ENCODE results near the gene CRYAA.
"Not testable (repeated sequence)": the region's sequence is repeated elsewhere in the genome, so short reads cannot be mapped to it uniquely, and the experiment has no call there.

Gene CRYAA

DNA sequence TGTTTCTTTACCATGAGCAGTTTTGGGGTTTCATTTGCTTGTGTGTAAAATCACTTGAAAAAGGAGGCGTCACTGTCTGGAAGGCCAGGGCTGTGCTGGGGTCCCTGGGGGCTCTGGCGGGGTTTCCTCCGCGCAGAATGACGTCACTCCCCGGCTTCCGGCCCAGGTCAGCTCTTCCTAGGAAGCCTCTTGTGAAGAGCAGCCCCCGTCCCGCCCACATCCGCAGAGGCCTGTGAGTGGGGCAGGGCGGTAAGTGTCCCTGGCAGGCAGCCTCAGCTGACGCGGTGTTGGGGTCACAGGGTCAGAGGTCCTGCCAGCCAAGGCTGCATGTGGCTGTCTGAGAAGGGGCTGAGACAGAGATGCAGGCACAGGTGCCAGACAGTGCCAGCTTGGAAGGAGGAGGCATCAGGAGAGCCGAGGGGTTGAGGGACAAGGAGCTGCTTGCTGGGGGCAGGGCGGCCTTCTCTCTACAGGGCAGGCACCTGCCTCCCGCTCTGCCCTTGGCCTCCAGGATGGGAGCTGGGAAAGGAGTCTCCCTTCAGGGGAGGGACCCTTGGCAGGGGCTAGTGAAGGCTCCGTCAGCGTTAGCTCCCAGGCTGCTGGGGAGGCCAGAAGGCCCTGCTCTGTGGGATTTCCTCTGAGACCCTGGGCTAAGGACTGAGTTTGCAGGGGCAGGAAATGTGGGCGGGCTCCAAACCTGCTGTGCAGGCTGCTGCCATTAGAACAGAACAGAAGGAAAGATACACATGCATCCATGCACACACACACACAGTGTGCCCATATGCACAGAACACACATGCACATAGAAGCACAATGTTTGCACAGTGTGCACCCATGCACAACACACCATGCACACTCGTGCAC is 8.5 kb downstream of the CRYAA start:
- DNase-seq, result not testable (repeated sequence)

GRCh38 chr21:43178175-43178826 is 9.5 kb downstream of the CRYAA start:
- DNase-seq, result not testable (repeated sequence)

DNA sequence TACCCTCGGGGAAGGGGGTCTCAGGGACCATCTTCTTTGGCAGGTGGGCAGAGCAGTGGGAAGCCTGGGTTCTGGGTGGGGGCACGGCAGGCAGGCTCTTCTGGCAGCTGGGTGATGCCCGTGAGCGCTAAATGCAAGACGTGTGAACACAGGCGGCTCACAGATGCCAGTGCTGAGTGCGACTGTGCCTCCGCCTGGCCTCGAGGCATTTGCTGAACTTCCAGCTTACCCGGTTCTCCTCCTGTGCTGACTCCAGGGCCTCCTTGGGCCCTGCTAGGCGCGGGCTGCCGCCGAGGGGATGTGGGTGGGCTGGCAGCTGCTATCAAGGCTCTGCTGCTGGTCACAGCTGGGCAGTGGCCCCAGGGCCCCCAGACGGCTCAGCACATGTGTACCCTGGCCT is 12.2 kb downstream of the CRYAA start:
- not testable (repeated sequence) for DNase-seq

- DNase-seq, result not testable (repeated sequence)
Observed at GRCh38 chr21:43187268-43187667, 18.5 kb downstream of the CRYAA start.

DNA sequence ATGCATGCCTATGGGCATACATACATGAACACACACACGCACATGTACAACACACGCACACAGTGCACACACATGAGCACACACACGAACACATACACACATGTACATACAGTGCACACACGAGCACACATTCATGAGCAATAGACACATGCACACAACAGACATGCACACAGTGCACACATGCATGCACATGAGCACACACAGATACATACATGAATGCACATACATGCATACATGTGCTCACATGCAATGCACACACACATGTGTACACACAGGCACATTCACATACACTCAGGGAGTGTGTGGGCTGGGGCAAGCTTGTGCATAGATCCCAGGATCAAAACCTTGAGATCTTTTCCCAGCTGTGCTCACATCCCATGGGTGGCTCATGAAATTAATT is 18.9 kb downstream of the CRYAA start:
- no peak for DNase-seq

GRCh38 chr21:43188181-43188580 is 19.4 kb downstream of the CRYAA start:
- DNase-seq, result no peak

DNA sequence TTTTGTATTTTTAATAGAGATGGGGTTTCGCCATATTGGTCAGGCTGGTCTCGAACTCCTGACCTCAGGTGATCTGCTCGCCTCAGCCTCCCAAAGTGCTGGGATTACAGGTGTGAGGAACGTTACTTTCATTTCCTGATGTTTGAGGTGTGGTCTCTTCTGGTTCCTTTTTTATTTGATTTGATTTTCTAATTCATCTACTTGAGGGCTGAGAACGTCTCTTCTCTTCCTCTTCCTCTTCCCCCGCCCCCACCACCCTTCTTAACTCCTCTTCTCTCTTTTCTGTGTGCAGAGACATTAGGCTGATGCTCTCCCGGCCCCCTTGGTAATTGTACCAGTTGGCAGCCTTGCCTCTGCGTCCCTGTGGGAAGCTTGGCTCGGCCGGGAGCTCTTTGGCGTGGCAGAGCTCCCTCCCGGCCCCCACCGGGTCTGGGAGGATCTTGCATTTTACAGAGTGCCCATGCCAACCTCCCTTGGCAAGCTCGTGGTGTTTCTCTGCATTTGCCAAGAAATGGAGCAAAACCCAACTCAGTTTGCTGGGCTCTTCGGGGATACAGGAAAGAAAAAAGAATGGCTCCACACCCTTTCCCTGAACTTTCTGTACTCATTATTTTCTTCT is 19.9 kb downstream of the CRYAA start:
- no peak for DNase-seq

DNA sequence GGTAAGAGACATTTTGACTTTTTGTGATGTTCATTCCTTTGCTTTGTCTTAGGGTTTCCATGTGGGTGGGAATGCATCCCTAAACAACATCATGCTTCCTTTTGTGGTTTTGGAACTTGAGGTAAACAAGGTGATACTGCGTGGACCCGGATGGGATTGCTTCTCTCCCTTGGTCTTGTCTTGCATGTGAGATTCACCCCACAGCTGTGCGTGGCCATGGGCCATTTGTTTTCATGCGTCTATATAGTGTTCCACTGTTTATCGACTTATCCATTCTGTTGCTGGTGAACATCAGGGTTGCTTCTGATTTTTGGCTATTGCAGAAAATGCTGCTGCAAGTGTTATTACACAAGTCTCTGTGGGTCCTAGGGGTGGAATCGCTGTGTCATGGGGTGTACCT is 21.1 kb downstream of the CRYAA start:
- DNase-seq, result no peak

GRCh38 chr21:43190544-43190943 is 21.7 kb downstream of the CRYAA start:
- no peak for DNase-seq

DNA sequence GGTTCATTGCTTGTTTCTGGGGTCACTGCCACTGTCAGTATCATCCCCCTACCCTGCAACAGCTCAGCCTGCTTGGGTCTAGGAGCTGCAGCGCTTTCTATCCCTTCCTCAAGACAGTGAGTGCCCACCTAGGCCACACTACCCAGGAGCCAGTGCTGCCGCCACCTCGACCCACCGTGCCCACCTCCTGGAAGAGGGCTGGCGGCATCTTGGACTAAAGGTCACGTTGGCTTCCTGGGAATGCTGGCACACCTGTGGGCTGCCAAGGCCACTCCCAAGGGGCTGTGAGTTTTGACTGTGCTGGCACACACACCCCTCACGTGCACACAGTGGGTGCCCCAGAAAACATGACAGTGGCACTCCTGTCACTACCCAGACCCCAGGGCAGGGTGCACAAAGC is 22.1 kb downstream of the CRYAA start:
- no peak for DNase-seq

GRCh38 chr21:43191521-43191920 is 22.7 kb downstream of the CRYAA start:
- DNase-seq, result no peak

GRCh38 chr21:43191971-43192370 is 23.2 kb downstream of the CRYAA start:
- DNase-seq, result no peak

GRCh38 chr21:43192501-43193081 is 23.8 kb downstream of the CRYAA start:
- no peak for DNase-seq

DNA sequence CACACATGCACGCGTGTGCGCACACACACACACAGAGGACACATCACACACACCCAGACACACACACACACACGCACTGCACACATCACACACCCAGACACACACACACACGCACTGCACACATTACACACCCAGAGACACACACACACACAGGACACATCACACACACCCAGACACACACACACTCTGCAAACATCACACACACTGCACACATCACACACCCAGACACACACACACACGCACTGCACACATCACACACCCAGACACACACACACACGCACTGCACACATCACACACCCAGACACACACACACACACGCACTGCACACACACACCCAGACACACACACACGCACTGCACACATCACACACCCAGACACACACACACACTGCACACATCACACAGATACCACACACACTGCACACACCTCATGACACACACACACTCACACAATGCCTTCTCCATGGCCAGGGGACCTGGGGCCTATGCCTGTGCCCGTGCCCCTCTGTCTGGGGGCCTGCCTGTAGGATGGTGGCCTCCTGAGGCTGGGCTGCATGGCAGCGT is 24.4 kb downstream of the CRYAA start:
- DNase-seq, result no peak

- DNase-seq, result no peak
Observed at GRCh38 chr21:43193651-43194302, 25.0 kb downstream of the CRYAA start.

GRCh38 chr21:43194303-43195120 is 25.7 kb downstream of the CRYAA start:
- no peak for DNase-seq

GRCh38 chr21:43195121-43196021 is 26.6 kb downstream of the CRYAA start:
- no peak for DNase-seq

DNA sequence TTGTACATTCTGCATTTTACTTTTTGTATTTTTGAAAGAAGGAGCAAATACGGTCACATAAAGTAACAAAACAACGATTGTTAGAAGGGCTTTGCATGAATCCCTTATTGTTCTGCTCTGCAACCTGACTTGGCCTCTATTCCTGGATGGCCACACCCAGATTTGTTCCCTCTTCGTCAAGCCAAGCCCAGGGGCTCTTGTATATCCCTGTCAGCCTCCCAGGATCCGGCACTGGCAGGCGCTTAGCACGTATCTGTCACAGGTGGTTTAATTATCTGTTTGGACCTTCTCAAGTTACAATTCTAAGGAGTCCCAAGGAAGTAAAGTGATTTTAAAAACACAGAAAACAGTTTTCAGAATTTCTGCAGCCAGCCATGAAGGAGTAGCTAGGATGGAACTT is 28.0 kb downstream of the CRYAA start:
- DNase-seq, result no peak

DNA sequence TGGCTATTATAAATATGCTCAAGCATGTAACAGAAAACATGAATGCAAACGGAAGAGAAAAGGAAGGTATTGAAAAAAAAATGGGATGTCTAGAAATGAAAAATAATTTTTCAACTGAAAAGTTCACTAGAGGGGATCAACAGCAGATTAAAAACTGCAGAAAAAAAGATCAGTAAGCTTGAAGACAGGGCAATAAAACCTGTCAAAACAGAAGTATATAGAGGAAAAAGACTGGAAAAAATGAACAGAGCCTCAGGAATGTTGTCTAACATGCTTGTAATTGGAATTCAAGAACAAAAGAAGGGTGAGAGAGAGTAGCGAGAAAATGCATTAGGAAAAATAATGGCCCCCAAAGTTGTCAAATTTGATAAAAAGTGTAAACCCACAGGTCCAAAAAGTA is 29.6 kb downstream of the CRYAA start:
- no peak for DNase-seq

DNA sequence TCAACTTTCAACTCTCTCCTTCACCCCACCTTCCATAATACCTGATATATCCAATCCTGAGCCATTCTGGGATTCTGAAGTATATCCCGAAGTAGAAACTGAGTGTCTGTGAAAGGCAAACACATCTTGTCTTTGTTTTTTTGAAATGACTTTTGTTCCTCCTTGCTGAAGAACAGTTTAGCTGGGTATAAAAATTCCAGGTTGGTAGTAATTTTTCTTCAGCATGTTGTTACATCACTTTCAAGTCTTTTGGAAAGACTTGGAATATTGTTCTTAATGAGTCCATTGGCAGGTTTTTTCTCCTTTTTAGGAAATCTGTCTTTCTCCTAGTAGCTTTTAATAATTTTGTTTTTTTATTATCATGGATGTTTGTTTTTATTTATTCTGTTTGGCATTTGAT is 32.7 kb downstream of the CRYAA start:
- DNase-seq, result no peak

- no peak for DNase-seq
Observed at GRCh38 chr21:43203591-43203990, 34.8 kb downstream of the CRYAA start.

All from activated CD4-positive, alpha-beta T cell treated with anti-CD3 and anti-CD28 coated beads for 48 hours (primary cell).